GM21619 (cell line): ENCODE measurements around the gene PRDM15.

Source experiments
- ATAC-seq: cut with Tn5 transposase; IDR thresholded peaks from one replicate; pipeline ENCODE4 v1.9.1; 2021; ENCODE audit not compliant: unreplicated experiment

Gene PRDM15

DNA sequence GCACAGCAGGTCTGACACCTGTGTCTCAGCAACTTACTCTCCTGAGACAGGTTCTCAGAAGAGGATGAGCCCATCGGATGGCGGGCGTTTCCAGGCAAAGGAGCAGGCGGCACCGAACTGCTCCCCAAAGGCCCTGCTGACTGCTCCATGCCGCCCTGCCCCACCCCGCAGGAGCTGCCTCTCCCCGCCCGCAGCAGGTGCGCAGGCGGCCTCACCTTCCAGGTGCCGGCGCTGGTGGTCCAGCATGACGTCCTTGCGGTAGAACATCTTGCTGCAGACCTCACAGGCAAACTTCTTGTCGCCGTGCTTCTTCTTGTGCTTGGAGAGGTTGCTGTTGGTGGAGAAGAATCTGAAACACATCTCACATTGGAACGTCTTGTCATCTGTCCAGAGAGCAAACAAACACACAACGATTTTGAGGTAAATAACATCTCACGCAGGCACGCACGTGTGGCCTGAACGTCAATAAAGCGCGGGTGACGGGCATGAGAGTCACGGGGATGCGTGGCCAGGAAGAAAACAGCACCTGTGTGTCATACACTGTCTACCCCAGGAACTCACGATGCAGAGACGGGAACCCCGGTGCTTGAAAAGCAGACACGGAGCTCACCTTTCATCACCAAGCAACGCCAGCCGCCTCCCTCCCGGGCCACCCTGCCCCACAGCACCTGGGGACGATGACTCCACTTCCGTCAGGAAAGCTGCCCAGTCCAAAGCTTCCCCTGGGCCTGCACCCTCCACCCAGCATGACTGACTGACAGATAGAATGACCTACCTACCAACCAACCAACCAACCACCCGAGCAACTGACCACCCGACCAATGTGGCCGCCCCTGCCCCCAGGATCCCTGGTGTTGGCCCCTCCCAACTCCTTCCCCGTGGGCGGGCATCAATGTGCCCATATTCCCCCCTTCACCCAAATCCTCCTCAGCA is 50.9 kb downstream of the PRDM15 start:
- ATAC-seq: no peak

DNA sequence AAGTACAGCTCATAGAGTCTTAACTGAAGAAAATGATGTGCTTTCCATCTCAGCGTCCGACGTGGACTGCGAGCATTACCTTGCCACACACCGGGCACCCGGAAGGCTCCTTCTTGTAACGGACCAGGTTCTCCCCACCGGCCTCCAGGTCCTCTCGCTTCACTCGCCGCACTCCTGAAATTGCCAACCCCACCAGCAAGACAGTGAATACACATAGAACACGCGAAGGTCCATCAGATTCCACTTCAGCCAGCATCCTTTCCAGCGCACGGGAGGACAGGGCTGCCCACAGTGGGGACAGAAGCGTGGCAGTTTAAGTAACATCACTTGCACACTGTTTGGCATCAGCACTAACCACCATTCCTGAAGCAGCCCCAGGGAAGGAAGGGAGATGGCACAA is 53.3 kb downstream of the PRDM15 start:
- ATAC-seq: no peak

DNA sequence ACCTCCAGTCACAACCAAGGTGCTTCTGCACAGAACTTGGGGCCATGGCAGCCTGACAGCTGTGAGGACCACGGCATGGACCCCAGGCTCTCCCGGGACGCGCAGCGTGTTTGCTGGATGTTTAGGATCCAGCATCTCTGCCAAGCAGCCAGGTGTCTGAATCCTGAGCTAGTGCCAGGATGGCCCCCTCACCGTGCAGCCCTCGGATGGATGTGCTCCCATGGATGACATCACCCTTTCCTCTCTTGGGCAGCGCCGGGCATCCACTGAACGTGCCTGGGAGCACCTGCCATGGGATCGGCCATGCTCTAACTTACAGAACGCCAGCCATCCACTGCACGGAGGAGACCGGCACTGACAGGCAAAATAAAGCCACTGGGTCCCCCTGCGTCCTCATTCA is 53.9 kb downstream of the PRDM15 start:
- no peak for ATAC-seq

DNA sequence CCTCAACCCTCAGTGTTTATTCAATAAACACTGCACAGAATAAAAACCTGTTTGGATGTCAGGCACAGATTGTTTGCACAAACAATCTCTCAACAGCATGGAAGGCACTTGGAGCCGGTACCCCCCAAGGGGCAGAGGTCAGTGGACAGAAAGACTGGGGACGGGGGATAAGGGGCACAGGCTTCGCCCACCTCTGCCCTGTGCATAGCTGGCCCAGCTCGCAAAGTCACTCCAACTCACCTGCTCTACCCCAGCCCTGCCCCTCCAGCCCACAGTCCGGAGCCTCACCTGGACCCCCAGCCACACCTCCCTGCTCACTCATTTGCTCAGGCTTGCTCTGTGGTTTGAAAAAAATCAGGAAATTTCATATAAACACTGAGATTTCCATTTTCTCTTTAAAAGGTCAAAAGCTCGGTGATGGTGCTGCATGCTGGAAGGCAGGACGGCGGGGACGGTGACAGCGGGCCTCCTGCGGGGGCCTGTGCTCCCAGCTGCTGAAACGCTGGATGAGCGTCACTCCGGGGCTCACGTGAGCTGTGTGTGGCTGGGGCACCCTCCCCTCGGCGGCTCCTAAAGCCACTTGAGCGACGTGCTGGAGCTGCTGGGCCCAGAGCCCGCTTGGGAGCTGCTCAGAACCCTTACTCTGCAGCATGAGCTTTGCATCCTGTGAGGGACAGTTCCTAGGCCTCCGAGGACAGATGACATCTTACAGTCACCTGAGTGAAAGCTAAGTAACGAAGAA is 54.5 kb downstream of the PRDM15 start:
- ATAC-seq: no peak

DNA sequence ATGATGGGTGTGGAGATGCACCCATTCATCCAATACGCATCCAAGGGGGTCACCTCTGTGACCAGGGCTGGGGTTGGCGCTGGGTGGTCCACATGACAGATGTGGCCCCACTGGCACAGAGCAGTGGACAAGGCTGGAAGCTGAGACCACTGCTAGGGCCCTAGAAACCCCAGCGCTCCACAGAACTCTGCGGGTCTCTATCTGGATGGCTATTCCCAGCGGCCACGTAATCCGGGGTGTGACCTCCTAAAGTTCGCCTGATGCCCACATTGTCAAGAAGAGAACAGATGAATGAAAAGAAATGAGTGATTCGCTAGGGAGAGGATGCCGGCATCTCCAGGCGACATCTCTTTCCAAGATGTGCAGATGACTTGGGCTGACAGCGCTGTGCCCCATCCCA is 55.2 kb downstream of the PRDM15 start:
- ATAC-seq: no peak

DNA sequence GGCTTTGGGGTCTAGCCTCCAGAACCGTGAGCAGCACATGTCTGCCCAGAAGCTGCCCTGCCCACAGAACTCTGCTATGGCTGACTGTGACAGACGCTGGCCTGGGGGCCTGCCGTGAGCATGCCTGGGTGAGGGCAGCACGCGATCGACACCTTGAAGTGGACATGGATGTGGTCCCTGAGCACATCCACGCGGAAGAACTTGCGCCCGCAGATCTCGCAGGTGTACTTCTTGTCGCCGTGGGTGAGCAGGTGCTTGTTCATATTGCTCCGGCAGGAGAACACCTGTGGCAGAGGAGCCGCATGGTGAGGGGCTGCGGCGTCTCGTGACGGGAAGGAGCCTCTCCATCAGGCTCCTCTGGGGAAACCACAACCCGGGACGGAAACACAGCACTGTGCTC is 56.0 kb downstream of the PRDM15 start:
- no peak for ATAC-seq

DNA sequence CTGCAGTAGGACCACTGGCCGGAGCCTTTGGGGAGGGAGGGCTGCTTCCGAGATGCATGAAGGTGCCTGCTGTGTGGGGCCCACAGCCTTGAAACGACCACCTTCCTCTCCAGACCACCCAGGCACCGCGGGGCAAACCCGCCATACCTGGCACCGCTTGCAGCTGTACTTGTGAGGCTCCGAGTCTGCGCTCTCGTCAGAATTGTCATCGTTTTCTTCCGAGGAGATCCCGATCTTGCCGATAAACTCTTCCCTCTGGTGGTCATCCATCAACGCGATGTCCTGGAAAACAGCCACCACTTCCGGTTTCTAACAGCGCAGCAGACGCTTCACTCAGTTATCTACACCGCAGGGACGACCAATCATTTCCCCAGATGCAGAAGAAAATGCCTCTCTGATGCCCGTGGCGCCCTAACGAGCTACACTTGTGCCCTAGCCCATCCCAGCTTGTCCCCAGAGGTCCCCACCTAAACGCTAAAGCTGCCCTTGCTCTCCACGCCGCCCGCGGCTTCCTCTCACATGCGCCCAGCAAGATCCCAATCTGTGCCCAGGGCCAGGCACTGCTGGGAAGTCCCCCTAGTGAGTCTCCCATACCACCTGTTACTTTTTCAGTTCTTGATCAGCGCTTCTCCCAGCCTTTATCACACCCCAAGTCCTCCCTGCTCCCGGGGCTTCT is 57.2 kb downstream of the PRDM15 start:
- ATAC-seq: no peak

DNA sequence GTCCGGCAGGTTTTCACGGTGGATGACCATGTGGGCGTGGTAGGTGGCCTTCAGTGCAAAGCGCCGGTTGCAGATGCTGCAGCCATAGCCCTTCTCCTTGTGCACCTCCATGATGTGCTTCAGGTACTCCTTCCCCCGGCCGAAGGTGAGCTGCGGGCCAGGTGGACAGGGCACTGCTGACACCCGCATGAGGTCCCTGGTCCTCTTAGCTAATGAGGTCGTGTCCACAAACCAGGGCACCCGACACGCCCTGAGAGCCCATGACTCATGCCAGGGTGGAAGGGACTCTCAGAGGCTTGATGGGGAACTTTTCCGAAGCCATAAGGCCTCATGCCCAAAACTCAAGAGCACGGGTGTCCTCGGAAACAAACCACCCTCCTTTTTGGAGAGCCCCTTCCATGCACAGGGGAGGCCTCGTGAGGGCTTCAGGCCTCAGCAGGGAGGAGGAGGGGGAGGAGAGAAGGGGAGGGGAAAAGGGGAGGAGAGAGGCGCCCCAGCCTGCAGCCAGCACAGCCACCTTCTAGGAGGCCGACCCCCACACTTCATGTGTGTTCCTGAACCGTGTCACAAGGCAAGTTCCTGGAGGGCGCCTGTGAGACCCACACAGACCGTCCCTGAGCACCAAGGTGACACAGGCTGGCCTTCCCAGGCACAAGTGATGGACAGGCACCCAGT is 57.9 kb downstream of the PRDM15 start:
- no peak for ATAC-seq

DNA sequence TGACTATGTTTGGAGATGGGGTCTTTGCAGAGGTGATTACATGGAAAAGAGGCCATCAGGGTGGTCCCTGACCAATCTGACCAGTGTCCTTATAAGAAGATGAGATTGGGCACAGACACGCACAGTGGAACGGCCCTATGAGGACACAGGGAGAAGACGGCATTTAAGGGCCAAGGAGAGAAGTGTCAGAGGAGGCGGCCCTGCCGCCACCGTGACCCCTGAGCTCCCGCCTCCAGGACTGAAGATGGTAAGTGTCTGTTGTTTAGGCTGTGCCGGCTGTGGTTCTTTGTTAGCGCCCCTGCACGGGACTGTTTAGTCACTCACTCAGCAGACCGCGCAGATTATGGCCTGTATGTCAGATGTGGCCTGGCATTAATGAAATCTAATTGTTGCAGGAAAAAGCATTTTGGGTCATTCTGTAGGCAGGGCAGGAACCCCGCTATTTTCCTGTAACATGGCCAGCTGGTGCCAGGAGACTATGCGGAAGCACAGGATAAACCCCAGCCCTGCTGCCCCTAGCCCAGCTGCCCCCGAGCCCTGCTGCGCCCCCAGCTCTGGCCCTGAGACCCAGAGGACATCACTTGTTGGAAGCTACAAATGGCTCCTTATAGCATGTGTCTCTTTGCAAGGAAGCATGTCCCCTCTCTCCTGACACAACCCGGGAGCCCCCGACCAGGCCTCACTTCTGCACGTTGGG is 58.6 kb downstream of the PRDM15 start:
- ATAC-seq: no peak

DNA sequence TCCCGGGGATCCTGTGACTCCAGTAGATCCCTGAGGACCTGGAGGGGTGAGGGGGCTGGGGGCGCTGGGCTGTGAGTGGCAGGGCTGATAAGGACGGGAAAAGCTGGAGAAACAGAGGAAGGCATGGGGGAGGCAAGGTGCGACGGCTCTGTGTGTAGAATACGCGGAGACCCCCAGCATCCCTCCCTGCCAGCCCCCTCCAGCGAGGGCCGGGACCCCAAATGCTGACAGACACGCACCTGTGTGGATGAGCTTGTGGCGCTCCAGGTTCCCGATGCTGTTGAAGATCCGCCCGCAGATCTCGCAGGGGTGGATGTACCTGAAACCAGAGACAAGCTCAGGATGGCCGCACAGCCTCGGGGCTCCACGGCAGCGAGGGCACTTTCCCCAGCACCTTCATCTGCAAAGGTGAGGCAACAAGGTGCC is 59.3 kb downstream of the PRDM15 start:
- no peak for ATAC-seq

DNA sequence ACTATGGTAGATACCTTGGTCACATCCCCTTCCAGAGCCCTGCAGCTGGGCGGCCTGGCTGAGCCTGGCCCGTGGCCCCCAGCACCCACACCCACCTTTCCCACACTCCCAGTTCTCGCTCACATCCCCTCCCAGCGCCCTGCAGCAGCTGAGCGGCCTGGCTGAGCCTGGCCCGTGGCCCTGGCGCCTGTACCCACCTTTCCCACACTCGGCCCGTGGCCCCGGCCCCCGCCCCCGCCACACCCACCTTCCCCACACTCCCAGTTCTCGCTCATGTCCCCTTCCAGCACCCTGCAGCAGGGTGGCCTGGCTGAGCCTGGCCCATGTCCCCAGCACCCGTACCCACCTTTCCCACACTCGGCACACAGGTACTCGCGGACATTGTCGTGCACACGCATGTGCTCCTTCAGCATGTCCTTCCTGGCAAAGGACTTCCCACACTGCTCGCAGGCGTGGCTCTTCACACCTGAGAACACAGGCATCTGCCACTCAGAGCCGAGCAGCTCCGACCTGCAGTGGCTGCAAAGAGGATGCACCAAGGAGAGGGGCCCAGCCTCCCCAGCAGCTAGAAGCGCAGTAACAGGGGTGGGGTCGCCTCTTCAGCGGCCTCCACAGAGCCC is 59.8 kb downstream of the PRDM15 start:
- ATAC-seq: no peak

DNA sequence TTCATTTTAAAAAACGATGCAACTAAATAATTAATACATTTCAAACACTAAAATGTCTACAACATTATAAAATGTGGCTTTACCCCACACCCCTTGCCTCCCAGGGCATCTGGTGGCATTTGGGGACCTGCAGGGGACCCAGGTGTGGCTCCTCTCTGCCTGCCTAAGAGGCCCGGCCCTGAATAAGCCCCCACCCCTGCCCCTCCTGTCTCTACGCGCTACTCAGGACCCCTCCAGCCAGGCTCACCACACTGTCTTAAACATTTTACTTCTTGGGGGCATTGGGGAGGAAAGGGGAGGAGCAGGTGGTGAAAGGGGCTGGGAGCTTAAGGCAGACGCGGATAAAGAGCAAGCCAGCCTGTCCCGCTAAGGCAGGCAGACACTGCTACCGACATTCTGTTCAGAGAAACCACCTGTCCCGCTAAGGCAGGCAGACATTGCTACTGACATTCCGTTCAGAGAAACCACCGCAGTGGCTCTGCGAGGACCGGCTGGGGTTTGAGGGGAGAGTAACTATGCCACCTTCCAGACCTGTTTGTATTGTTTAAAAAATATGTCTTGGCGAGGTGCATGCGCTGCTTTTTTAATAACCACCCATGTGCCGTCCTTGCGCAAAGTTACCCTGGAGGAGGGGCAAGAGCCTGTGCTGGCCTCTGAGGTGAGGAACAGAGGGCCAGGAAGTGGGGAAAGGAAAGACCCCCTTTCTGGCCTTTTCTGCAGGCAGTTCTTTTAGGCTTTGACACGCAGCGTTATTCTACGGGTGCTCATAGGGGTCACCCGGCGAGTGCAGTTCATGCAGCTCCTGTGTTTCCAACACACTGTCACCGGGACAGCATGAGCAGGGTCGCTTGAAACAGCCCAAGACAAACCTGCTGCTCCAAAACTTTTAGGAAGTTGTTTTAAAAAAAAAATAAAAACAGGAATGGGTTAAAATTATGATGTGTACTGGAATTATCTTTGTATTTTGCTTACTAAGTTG is 61.0 kb downstream of the PRDM15 start:
- ATAC-seq: no peak

DNA sequence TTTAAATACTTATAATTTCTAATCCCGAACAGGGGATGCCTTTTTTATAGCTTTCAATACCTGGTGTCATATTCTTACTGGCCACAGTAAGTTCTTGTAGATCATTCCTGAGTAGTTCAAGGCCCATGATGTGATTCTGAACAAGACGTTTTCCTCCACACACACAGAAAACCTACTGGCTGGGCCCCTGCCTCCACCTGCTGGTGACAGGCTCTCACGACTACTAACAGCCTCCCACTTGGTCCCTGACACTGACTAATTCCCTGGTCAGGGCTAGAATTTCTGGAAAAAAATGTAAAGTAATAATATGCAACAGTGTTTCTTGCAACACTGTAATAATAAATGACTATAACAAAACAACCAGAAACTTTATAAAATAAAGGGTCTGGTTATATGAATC is 61.9 kb downstream of the PRDM15 start:
- peak; percentile 57 for ATAC-seq

DNA sequence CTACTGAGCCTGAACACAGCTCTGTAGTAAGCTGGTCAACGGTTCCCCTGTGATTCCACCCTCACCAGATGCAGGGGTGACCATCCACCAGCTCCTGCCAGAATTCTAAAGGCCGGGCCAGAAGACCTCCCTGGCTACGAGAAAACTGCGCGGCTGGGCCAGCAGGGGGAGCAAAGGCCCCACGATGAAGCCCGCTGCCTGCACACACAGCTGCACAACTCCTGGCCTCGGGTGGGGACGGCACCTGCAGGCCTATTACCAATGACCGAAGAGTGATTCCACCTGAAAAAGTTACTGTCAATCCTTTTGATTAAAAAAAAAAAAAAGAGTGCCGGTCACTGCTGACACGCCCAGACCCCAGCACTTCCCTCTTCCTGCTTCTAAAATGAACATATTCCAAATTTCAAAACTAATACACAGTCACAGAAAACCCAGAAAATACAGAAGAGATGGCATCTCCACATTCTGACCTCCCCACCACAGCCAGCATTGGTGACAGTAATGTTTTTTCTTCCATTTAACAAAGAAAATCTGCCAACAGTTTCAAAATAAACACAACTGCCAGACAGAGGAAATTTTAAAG is 62.5 kb downstream of the PRDM15 start:
- peak; percentile 57 for ATAC-seq

DNA sequence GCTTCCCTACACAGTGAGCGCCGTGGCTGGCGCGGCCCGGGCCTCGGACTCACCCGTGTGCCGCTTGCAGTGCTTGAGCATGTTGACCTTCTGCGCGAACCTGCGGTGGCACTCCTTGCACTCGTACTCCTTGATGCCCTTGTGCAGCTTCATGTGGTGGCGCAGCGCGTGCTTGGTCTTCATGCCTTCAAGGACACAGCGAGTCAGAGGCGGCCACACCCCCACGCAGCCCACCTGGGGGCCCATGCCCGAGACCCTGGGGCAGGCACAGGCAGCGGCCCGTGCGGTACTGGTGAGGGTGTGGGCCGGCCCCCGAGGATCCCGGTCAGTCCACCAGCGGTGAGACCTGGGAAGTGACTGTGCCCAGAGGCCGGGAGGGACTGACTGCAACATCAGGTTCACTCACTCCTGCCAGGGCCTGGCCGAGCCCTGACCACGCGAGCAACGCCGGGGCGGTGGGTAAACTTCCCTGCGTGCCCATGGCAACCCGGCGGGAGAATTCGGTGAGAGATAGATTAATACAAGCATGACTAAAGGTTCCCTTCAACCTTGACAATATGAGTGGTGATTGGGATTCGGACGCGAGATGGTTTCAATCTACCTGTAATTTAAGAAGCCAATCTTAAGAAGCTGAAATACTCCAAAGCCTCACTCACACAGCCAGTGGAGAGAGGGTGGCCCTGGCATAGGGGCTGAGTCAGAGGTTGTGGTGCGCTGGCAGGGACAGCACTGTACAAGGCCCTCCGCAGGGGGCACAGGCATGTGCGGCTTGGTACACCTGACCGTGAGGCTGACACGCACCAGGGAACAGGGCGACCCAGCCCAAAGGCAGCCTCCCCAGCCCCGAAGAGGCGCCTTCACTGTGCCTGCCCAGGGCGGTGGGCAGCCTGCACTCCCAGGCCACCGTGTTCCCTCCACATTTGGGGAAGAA is 63.2 kb downstream of the PRDM15 start:
- ATAC-seq: no peak

DNA sequence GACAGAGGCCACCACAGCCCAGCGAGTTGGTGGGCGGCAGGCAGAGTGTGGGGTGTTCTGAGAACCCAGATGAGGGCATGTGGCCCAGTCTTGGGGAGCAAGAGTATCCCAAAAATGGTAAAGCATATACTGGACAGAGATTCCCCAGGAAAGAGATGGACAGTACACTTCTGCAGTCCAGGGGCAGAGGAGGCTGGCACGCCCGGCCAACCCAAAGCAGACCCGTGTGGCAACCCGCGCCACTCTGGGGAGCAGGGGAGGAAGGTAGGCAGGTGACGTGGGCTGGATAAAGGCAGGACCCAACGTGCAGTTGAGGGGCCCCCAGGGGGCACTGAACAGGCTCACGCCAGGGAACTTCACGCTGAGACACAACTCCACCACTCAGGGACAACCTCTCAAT is 65.9 kb downstream of the PRDM15 start:
- ATAC-seq: no peak

DNA sequence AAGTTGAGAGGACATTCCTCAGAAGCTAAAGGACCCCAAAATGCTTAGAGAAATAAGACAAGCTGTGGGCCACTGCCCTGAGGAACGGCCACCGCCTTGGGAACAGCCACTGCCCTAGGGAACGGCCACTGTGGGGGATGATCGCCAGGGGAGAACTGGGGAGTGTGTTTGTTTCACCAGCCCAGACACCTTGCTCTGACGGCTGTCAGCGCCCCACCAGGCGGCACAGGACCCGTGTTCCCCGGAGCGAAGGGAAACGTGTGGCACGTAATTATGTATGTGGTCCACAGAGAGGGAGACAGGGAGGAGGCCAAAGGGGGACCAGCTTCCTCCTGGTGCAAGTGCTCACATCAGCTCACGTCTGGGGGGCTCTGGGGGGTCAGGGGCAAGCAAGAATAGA is 66.5 kb downstream of the PRDM15 start:
- no peak for ATAC-seq

DNA sequence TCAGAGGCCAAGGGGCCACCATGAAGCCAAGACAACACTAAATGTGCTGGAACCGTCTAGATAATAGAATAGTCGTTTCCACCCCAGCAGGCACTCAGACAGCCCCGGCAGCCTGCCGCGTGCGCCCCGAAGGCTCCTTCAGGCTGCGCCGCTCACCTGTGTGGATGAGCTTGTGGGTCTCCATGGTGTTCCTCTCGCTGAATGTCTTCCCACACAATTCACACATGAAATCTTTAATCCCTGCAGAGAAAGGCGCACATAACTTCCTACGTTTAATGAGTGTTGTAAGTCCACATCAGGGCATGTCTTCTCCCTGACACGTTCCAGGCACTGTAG is 68.6 kb downstream of the PRDM15 start:
- ATAC-seq: no peak
